A673 (cell line): ENCODE data around the gene RBM15B. TPM values are rescaled to one million over a fixed set of nuclear protein-coding genes. Genes with fewer than 3 reads are reported as not detected.

Experiments
- BruUV-seq: library from RNA; stranded (reverse); fragments of 400-500 nt; replicated peaks from 2 replicates; lab custom pipeline; 2021; lab: Mats Ljungman, UMichigan
- CTCF ChIA-PET: fragments of 300-600 bp; sonication (Branson Sonifier 250); formaldehyde crosslinking; loops from one replicate; lab custom pipeline; 2022; ENCODE audit warnings: antibody characterized with exemption; lab: Charles Lee
- POLR2A ChIA-PET: fragments of 300-600 bp; sonication (Branson Sonifier 250); formaldehyde crosslinking; loops from one replicate; lab custom pipeline; 2022; ENCODE audit warnings: antibody characterized with exemption; ENCODE audit not compliant: low non-redundant PET; lab: Charles Lee
- DNase-seq: peaks from one replicate; pipeline ENCODE4 v3.0.0-alpha.2; 2015; ENCODE audit warnings: low spot score
- H3K27ac ChIP-seq: fragments of 200-600 bp; sonication (generic); 2 replicates; pipeline ENCODE4 v1.5.1; 2016; ENCODE audit warnings: mixed run types, low read depth, mild to moderate bottlenecking, mixed read lengths, antibody characterized with exemption, low read length; ENCODE audit not compliant: poor library complexity, severe bottlenecking
- H3K27me3 ChIP-seq: fragments of 200-600 bp; sonication (generic); replicated peaks from 2 replicates; pipeline ENCODE4 v1.6.1; 2017; ENCODE audit warnings: mixed run types, low read depth, mild to moderate bottlenecking, mixed read lengths, antibody characterized with exemption, low read length; ENCODE audit not compliant: insufficient read depth, poor library complexity
- H3K36me3 ChIP-seq: fragments of 200-600 bp; sonication (generic); 2 replicates; pipeline ENCODE4 v1.6.1; 2016; ENCODE audit warnings: mixed run types, mild to moderate bottlenecking, mixed read lengths, antibody characterized with exemption, low read length; ENCODE audit not compliant: insufficient read depth, poor library complexity, severe bottlenecking
- H3K4me1 ChIP-seq: fragments of 200-600 bp; sonication (generic); 2 replicates; pipeline ENCODE4 v1.6.1; 2017; ENCODE audit warnings: mixed run types, mild to moderate bottlenecking, mixed read lengths, antibody characterized with exemption, low read length; ENCODE audit not compliant: insufficient read depth, poor library complexity, severe bottlenecking
- H3K4me3 ChIP-seq: fragments of 200-600 bp; sonication (generic); 2 replicates; pipeline ENCODE4 v1.5.1; 2016; ENCODE audit warnings: low read depth, mixed run types, mild to moderate bottlenecking, mixed read lengths, low read length; ENCODE audit not compliant: poor library complexity, severe bottlenecking
- H3K9me3 ChIP-seq: fragments of 200-600 bp; sonication (generic); 2 replicates; pipeline ENCODE4 v1.6.1; 2016; ENCODE audit warnings: mixed run types, low read depth, mild to moderate bottlenecking, mixed read lengths, antibody characterized with exemption, low read length; ENCODE audit not compliant: poor library complexity, severe bottlenecking
- CTCF ChIP-seq: fragments of 300-800, 200-600 bp; sonication (generic); conservative IDR thresholded peaks from 2 replicates; pipeline ENCODE4 v1.5.1; 2017; ENCODE audit warnings: low read depth, mild to moderate bottlenecking, antibody characterized with exemption, low read length, moderate library complexity, mixed read lengths
- EZH2 ChIP-seq: fragments of 200-600 bp; sonication (generic); IDR thresholded peaks from 2 replicates; pipeline ENCODE4 v1.6.1; 2017; ENCODE audit warnings: borderline replicate concordance, low read depth, mild to moderate bottlenecking, mixed read lengths, antibody characterized with exemption, low read length; ENCODE audit not compliant: poor library complexity, severe bottlenecking
- intact Hi-C: fragments of 100-400 bp; cut with micrococcal nuclease; formaldehyde crosslinking; loops from one replicate; pipeline ENCODE4 v1.10.0; 2022; ENCODE audit not compliant: unreplicated experiment
- total RNA-seq: library from RNA; stranded (reverse); gene quantifications from 2 replicates; pipeline ENCODE4 v1.2.3, GENCODE V29; 2021

RBM15B gene
- total RNA-seq, 1 experiment from 2014 or later = 26.8 TPM

- CTCF ChIA-PET = interaction anchor here (1.5 kb wide), 1 partner anchor 274 kb away, joined by 3 read pairs; no protein-coding TSS in a partner anchor
- Histone ChIP-seq H3K36me3 (no peaks in the 10 kb centered on the region), H3K4me1 (no peaks in the 10 kb centered on the region), H3K27ac (no peak overlapping the region), H3K9me3 (no peaks in the 10 kb centered on the region), H3K27me3 (no peaks in the 10 kb centered on the region), H3K4me3 (no peak overlapping the region)
- TF ChIP-seq EZH2 = no peak
- no peak for TF ChIP-seq CTCF
- no TSS peak for BruUV-seq
- DNase-seq = no peak
- intact Hi-C loops = loop anchor here (2.0 kb wide), 2 partner anchors 403 to 757 kb away; partner anchors contain the start of gene MAPKAPK3
- POLR2A ChIA-PET = no interaction called here
These were observed 17.2 kb upstream of the RBM15B start for GRCh38 chr3:51373658-51374421.

GRCh38 chr3:51374456-51374855 is 16.6 kb upstream of the RBM15B start:
- ChIA-PET POLR2A (no interaction called here), CTCF (interaction anchor here (1.5 kb wide), 1 partner anchor 274 kb away, joined by 3 read pairs; no protein-coding TSS in a partner anchor)
- TF ChIP-seq EZH2 (no peak), CTCF (no peak)
- no peak for DNase-seq
- no TSS peak for BruUV-seq
- no peaks in the 10 kb centered on the region for H3K27me3 ChIP-seq
- H3K9me3 ChIP-seq = no peaks in the 10 kb centered on the region
- H3K4me3 ChIP-seq = no peak overlapping the region
- H3K4me1 ChIP-seq = no peaks in the 10 kb centered on the region
- no peak overlapping the region for H3K27ac ChIP-seq
- intact Hi-C loops = no loop called here
- H3K36me3 ChIP-seq = no peaks in the 10 kb centered on the region

- Histone ChIP-seq H3K27ac (no peak overlapping the region), H3K4me1 (no peaks in the 10 kb centered on the region), H3K9me3 (no peaks in the 10 kb centered on the region), H3K4me3 (no peak overlapping the region), H3K27me3 (no peaks in the 10 kb centered on the region), H3K36me3 (no peaks in the 10 kb centered on the region)
- TF ChIP-seq CTCF (no peak), EZH2 (no peak)
- ChIA-PET POLR2A (no interaction called here), CTCF (interaction anchor here (1.5 kb wide), 1 partner anchor 275 kb away, joined by 3 read pairs; no protein-coding TSS in a partner anchor)
- no TSS peak for BruUV-seq
- DNase-seq = no peak
- intact Hi-C loops = no loop called here
These were observed 15.9 kb upstream of the RBM15B start for GRCh38 chr3:51375136-51375535.
